Calu3 (cell line): ENCODE results near the gene FSD2. TPM values are rescaled to one million over a fixed set of nuclear protein-coding genes. Genes with fewer than 3 reads are reported as not detected.

Source experiments
- BruUV-seq: library from RNA; stranded (reverse); fragments of 400-500 nt; replicated peaks from 2 replicates; lab custom pipeline; 2021; lab: Mats Ljungman, UMichigan
- CTCF ChIA-PET: fragments of 300-600 bp; sonication (Branson Sonifier 250); formaldehyde crosslinking; loops from one replicate; lab custom pipeline; 2022; ENCODE audit warnings: antibody characterized with exemption; lab: Charles Lee
- DNase-seq: peaks from one replicate; pipeline ENCODE4 v3.0.0; 2022
- H3K27ac Mint-ChIP-seq: one replicate; pipeline ENCODE4 v1.8.0; 2022; ENCODE audit warnings: mixed read lengths; ENCODE audit not compliant: unreplicated experiment
- H3K27me3 Mint-ChIP-seq: one replicate; pipeline ENCODE4 v1.8.0; 2022; ENCODE audit warnings: mixed read lengths; ENCODE audit not compliant: unreplicated experiment
- H3K36me3 Mint-ChIP-seq: one replicate; pipeline ENCODE4 v1.8.0; 2022; ENCODE audit warnings: mild to moderate bottlenecking, moderate library complexity, mixed read lengths; ENCODE audit not compliant: insufficient read depth, unreplicated experiment
- H3K4me1 Mint-ChIP-seq: one replicate; pipeline ENCODE4 v1.8.0; 2022; ENCODE audit warnings: mild to moderate bottlenecking, low read depth, mixed read lengths; ENCODE audit not compliant: unreplicated experiment
- H3K4me3 Mint-ChIP-seq: one replicate; pipeline ENCODE4 v1.8.0; 2022; ENCODE audit warnings: mild to moderate bottlenecking, low read depth, moderate library complexity, mixed read lengths; ENCODE audit not compliant: unreplicated experiment
- H3K9me3 Mint-ChIP-seq: one replicate; pipeline ENCODE4 v1.8.0; 2022; ENCODE audit warnings: low read depth, mixed read lengths; ENCODE audit not compliant: unreplicated experiment
- CTCF ChIP-seq: fragments of 200-600 bp; IDR thresholded peaks from one replicate; pipeline ENCODE4 v1.8.0; 2022; ENCODE audit warnings: antibody characterized with exemption; ENCODE audit not compliant: unreplicated experiment
- intact Hi-C: fragments of 100-400 bp; cut with micrococcal nuclease; formaldehyde crosslinking; loops from one replicate; pipeline ENCODE4 v1.10.0; 2022; ENCODE audit not compliant: unreplicated experiment
- total RNA-seq: library from RNA; stranded (reverse); gene quantifications from 2 replicates; pipeline ENCODE4 v1.2.3, GENCODE V29; 2022

Gene FSD2
- total RNA-seq, 1 experiment from 2014 or later, result not detected

- H3K4me3 Mint-ChIP-seq, result no peak overlapping the region
- H3K36me3 Mint-ChIP-seq, result no peaks in the 10 kb centered on the region
- intact Hi-C loops, result no loop called here
- H3K9me3 Mint-ChIP-seq, result no peaks in the 10 kb centered on the region
- CTCF ChIA-PET, result no interaction called here
- no peak for TF ChIP-seq CTCF
- no peak overlapping the region for H3K27ac Mint-ChIP-seq
- no peaks in the 10 kb centered on the region for H3K4me1 Mint-ChIP-seq
- peaks cover 12% of the 10 kb centered on the region for H3K27me3 Mint-ChIP-seq
- BruUV-seq, result no TSS peak
- DNase-seq, result no peak
Measured at GRCh38 chr15:82778755-82779154, 27.1 kb downstream of the FSD2 start.

- H3K4me3 Mint-ChIP-seq, result no peak overlapping the region
- intact Hi-C loops, result no loop called here
- no peaks in the 10 kb centered on the region for H3K36me3 Mint-ChIP-seq
- H3K27ac Mint-ChIP-seq, result no peak overlapping the region
- CTCF ChIA-PET, result interaction anchor here (1.3 kb wide), 1 partner anchor 9 kb away, joined by 3 read pairs; no protein-coding TSS in a partner anchor
- peaks cover 12% of the 10 kb centered on the region for H3K27me3 Mint-ChIP-seq
- no TSS peak for BruUV-seq
- H3K9me3 Mint-ChIP-seq, result no peaks in the 10 kb centered on the region
- H3K4me1 Mint-ChIP-seq, result no peaks in the 10 kb centered on the region
- TF ChIP-seq CTCF, result no peak
- no peak for DNase-seq
Measured at GRCh38 chr15:82774496-82774895, 31.4 kb downstream of the FSD2 start.

- no peak for TF ChIP-seq CTCF
- Mint-ChIP-seq H3K4me1 (peaks cover 11% of the 10 kb centered on the region), H3K9me3 (no peaks in the 10 kb centered on the region), H3K27me3 (peaks cover 12% of the 10 kb centered on the region), H3K4me3 (no peak overlapping the region), H3K36me3 (no peaks in the 10 kb centered on the region), H3K27ac (no peak overlapping the region)
- no TSS peak for BruUV-seq
- no peak for DNase-seq
- CTCF ChIA-PET, result interaction anchor here (1.3 kb wide), 1 partner anchor 9 kb away, joined by 3 read pairs; no protein-coding TSS in a partner anchor
- intact Hi-C loops, result no loop called here
Measured at GRCh38 chr15:82771789-82772607, 33.9 kb downstream of the FSD2 start.

GRCh38 chr15:82768414-82769054, 37.3 kb downstream of the FSD2 start:
- intact Hi-C loops, result no loop called here
- Mint-ChIP-seq H3K36me3 (peaks cover 4% of the 10 kb centered on the region), H3K27me3 (peaks cover 12% of the 10 kb centered on the region), H3K4me3 (no peak overlapping the region), H3K4me1 (peaks cover 11% of the 10 kb centered on the region), H3K9me3 (no peaks in the 10 kb centered on the region), H3K27ac (no peak overlapping the region)
- BruUV-seq, result no TSS peak
- DNase-seq, result peak; percentile 41
- CTCF ChIA-PET, result no interaction called here
- TF ChIP-seq CTCF, result no peak
